Forelimb muscle (tissue), 1 donor: ENCODE measurements around the gene FAM168A. TPM values are rescaled to one million over a fixed set of nuclear protein-coding genes. Genes with fewer than 3 reads are reported as not detected.

ENCODE experiments used
- DNase-seq: peaks from one replicate; pipeline ENCODE4 v3.0.0-alpha.2; 2013; ENCODE audit warnings: low read depth
- polyA plus RNA-seq: library from polyadenylated mRNA; unstranded; fragments of 120-200 nt; gene quantifications from one replicate; pipeline ENCODE4 v1.2.1, GENCODE V29; 2013; ENCODE audit not compliant: insufficient read length

The FAM168A gene
- polyA plus RNA-seq, 1 donor: 22.6 TPM

DNA sequence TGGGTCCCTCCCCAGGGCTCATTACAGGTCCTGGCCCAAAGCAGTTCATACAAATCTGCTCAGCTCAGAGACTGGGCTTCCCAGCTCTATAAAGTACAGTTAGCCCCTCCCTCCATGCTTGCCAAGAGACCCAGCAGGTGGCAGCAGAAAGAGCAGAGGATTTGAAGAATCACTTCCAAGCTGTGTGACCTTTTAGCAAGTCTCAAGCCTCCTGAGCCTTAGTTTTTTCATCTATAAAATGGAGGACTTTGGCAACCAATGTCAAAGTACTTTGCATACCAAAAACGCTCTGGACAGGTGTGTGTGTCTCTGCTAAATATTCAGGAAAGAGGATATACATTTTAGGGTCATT, 195.1 kb downstream of the FAM168A start:
- DNase-seq: no peak

DNA sequence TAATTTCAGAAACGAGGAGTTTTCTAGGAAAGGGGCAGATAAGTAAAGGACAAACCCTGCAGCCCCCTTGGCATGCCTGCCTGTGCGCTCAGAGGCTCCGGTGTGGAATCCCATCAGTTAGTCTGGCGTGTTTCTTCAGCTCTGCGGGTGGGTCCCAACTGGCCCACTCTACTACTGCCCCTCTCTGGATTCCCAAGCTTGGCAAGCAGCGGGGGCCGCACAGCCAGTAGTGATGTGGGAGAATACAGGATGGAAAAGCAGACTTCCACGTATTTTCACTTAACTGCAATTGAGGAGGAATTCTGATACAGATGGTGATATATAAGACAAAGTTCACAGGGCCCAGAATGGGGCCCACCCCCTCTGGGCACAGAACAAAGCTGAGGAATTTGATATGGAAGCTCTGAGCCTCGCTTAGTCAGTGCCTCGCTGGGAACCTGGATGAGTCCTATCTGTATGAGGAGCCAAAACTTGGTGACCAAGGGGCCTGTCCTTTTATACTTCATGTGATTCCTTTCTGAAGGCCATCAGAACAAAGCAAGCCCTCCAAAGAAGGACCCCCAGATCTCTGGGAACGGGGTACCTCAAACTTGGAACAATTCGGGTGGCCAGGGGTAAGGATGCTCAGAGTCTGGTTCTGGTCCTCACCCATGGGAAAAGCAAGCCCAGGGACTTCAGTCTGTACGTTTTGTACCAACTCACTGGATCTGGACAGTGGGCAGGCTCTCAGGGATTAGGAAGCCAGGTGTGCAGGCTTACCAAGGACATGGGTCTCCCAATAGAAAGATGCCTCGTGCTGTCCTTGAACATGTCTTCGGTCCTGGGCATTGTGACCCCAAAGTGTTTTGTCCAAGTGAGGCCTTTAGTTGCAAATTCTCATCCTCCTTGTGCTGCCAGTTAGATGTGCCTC, 195.7 kb downstream of the FAM168A start:
- no peak for DNase-seq

DNA sequence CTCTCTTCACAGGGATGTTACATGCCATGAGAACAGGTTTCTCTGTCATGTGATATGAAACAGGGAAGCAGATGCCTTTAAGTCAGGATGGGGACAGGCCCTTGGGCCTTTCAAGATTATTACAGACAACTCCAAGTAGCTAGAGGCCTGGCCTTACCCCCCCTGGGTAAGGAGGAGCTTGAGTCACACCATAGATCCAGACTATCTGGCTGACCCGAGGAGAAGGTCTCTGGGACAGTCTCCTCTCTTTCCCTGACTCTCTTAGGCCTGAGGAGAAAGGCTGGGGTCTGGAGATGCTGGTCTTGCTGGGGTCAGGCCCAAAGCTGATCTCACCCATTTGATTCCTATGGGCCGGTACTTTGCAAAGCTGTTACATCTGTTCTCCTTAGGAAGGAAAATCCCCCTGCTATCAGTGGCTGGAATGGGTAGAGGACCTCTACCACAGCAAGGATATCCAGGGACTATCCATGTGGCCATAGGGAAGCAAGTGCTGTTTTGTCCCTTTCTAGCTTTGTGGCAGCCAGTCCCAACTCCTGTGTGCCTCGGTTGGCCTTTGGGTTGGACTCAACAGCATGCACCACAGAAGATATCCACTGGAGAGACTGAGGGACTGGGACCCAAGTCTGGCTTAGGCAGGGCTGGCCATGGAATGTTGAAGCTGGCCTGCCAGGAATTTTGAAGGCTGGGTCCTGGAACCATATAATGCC, 196.5 kb downstream of the FAM168A start:
- DNase-seq: no peak

DNA sequence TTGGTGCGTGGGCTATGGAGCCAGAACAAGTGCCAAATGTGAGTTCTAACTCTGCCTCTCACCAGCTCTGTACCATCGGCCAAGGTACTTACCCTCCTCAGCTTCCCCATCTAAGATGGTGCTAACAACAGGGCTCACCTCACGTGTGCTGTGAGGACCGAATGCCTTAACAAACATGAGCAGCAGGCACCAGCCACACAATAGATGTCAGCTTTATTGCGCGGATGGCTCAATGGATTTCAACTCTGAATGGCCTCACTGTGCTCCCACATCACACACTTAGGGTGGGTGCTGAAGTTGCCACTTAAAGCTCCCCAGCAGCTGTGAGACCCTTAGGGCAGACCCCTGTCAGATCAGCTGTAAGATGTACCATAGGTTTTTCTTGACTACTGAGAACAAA, 197.6 kb downstream of the FAM168A start:
- DNase-seq: no peak

DNA sequence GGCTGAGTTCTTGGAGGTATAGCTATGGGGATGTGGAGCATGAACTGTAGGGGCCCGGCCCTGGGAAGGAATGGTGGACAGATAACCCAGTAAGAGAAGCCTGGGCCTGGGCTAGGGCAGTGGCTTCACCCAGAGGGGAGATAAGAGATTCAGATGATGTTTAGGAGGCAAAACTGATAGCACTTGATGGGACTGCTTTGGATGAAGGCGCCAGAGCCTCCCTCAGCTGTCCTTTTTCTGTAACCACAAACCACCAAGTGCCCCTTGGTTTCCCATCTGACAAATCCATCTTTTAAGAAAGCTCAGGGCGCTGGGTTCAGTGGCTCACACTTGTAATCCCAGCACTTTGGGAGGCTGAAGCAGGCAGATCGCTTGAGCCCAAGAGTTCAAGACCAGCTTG, 198.3 kb downstream of the FAM168A start:
- no peak for DNase-seq

DNA sequence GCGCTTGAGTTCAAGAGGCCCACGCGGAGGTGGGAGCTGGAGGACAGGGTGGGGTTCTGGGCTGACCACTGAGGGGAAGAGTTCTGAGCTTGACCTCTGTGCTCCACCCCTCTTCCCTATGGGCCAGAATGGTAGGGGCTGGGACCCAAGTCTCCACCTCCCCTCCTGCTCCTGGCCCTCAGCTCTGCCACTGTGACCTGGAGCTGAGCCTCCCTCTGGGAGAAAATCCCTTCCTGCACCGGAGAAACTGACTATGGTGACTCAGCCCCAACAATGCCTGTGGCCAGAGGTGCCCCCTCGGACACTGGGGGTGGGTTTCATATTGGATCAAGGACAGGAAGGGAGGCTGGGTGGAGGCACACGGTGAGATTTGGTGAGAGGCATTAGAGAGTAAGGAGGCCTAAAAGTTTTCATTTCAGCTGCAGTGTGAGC, 198.7 kb downstream of the FAM168A start:
- DNase-seq: no peak

DNA sequence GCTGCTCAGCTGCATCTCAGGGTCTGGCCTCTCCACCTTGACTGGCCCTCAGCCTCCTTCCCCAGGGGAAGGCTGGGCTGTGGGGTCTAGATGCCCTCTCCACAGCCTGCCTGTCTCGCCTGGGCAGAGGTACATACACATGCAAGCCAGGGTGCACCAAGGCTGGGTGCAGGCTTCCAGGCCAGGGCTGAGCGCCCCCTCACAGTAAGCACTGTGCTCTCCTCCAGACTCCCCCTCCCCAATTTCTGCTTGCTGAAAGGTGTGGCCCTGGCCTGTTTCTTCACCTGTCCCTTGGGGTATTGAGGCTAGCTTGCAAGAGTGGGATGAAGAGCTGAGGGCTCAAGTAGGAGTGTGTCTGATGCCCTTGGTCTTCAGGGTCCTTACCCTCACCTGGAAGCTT, 199.2 kb downstream of the FAM168A start:
- DNase-seq: no peak

DNA sequence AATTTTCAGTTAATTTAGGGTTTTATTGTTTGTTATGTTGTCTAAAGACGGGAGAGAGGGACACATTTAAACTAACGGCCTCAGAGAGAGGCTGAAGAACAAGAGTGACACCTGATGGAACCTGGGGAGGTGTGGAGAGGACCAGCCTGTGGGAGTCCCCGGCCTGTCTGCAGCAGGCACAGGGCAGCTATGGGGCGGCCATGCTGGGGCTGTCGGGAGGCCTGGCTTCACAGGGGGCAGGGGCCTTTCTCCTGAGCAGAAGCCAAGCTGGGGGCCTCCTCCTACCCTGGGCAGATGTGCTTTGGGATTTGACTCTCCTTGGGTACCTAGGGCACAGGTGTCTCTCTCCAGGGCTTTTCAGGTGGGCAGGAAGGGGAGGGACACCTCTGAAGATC, 199.8 kb downstream of the FAM168A start:
- no peak for DNase-seq

DNA sequence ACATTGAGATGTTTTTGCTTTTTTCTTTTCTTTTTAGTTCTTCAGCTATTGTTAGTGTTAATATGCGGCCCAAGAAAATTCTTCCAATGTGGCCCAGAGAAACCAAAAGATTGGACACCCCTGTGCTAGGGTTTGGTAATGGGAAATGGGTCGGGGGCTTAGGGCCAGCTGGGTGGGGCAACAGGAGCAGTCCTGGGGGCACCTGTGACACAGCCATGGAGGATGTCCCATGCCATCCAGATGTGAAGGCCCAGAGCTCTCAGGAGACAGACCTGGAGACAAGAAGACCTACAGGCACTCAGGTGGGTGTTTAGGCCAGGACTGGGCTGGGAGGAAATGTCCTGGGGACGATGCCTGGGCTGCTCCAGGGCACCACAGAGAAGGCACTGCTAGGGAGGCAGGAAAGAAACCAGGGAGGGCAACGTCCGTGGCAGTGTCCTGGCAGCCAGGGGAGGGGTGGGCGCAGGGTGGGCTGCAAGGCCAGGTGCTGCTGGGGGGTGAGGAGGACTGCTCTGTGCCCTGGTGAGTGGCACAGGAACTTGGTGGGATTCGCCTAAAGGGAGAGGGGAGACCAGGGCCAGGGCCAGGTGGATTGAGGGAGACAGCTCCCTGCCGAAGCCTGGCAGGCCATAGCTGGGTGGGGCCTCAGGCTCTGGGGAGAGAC, 200.3 kb downstream of the FAM168A start:
- no peak for DNase-seq

DNA sequence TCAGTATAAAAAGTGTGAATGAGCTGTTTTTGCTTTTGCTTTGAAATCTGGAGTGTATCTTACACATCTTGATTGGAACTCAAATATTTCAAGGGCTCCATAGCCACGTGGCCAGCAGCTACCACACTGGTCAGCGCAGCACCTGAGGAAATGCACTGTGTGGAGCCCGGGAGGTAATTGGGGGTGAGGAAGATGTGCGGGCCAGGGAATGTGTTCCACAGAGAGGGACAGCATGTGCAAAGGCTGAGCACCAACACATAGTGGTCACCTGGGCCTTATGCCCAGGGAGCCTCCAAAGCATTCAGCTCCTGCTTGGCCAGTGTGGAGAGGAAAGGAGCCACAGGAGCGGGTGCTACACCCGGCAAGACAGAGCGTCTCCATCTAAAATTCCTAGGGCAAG, 200.9 kb downstream of the FAM168A start:
- DNase-seq: no peak

DNA sequence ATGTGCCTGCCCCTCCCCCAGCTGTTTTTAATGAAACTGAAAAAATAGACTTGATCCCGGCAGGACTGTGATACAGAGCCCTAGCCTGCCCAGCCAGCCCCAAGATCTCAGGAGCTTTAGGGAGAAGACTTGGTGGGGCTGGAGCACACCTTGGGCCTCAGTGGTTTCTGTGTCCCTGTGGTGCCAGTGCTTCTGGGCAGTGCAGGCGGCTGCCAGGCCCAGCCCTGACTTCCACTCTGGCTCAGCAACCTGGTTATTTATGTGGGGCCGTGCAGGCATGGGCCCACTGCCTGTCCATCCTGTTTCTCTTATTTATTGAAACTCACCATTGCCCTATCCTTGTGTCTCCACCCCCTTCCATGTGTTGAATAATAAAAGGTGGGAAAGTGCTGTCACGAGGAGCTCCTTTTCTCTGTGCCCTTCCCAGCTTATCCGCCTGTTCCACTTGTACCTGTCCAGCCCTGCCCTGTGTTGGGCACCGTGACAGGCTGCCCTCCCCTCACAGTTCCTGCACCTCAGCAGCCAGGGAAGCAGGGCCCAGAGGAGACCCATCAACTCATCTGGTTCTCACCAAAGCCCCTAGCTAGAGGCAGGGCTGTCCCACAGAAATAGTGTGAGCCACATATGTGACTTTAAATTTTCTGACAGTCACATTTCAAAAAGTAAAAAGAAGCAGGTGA, 201.5 kb downstream of the FAM168A start:
- no peak for DNase-seq

DNA sequence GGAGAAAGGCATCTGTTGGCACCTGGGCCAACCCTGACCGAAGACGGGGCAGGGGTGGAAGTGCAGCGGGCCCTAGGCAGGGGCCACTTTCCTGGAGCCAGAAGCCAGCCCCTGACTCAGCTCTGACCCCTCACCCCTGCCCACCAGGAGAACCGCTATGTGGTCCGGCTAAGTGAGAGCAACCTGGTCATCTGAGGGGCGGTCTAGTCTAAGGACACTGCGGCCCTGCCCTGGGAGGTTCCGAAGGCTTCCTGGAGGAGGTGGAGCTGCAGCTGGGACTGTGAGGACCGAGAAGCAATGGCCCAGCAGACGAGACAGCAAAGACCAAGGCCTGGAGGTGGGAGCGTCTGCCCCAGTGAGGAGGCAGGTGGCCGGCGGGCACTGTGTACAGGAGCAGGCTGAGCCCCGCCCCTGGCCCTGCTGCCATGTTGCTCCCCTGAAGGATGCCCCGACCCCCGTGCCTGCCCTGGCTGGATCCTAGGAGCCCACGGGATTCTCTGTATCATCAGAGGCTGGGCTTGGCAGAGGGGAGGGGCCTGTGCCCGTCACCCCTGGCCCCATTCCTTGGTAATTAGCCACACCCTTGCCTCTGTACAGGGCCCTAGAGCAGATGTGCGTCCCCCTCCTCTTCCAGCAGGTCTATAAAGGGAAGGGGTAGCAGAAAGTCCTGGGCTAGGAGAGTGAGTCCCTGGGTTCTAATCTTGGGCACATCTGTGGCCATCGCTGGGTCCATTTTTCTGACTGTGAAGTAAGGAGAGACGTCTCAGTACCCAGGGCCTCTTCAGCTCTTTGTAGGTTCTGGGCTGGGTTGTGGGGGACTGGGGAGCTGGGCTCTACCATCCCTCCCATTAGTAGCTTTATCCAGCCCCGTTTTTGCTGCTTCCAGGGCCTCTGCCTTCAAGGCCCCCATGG, 202.4 kb downstream of the FAM168A start:
- no peak for DNase-seq

DNA sequence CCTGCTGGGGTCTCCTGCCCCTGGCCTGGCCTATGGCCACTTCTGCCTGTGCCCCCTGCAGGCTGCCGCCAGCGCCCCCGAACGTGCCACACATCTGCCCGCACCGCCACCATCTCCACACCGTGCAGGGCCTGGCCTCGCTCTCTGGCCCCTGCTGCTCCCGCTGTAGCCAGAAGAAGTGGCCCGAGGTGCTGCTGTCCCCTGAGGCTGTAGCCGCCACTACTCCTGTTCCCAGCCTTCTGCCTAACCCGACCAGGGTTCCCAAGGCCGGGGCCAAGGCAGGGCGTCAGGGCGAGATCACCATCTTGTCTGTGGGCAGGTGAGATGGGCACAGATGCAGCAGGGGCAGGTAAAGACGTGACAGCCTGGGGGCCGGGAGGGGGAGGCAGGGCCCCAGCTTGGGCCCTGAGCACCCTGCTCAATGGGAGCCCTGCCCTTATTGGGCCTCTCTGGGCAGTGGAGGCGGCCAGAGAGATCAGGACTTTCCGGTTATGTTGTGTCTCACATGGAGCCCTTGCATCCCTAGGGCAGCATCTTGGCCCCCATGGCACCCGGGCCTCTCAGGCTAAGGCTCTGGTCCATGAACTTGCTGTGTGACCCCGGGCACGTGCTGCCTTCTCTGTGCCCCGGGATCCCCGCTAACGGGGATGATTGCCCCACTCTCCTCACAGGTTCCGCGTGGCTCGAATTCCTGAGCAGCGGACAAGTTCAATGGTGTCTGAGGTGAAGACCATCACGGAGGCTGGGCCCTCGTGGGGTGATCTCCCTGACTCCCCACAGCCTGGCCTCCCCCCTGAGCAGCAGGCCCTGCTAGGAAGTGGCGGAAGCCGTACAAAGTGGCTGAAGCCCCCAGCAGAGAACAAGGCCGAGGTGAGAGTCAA, 203.3 kb downstream of the FAM168A start:
- DNase-seq: no peak

DNA sequence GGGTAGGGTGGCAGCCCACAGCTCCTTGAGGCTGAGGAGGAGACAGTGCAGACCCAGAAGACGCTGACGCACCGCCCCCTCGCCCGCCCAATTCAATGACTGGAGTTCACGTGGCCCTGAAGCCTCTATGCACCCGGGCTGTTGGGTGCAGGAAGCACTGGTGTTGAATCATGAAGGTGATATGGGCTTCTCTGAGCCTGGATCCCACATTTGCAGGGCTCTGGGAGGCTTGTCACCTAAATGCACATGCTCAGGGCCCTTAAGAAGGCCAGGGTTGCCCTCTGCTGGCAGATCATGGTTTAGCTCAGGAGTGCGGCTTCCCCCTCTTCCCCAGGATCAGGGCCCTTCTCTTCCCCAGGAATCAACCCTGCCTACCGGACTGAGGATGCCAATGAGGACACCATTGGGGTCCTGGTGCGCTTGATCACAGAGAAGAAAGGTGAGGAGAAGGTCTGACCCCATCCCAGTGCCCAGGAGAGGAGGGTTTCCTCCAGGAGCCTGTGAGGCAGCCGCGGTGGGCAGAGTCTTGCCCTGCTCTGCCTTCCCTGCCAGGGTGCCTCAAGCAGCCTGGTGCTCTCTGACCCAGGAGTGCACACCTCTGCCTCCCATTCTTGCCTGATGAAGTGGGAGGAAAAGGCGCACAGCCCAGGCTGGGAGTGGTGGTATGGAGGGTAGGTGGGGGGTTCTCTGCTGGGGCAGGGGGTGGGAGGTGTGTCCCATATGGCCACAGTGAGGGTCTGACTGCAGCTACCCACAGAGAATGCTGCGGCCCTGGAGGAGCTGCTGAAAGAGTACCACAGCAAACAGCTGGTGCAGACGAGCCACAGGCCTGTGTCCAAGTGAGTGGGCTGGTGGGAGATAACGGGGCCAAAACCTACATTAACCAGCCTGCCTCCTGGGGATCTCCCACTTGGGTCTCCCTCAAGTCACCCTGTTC, 204.2 kb downstream of the FAM168A start:
- DNase-seq: peak; percentile 38

DNA sequence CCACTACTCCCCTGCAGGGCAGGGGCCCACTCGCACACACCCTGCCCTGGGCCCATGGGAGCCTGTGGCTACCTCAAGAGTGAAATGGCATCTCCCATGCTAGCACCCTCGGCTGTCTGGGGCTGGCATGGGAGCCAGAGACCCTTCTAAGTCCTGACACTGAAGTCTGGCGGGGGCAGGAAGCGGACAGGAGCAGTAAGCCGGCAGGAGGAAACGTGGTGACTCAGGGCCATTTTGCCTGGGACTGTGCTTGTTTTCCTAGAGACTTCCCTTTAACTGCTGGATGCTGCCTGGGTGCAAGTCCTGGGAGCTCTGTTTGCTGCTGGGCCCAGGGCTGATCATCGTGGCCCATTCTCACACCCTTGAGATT, 204.9 kb downstream of the FAM168A start:
- no peak for DNase-seq

DNA sequence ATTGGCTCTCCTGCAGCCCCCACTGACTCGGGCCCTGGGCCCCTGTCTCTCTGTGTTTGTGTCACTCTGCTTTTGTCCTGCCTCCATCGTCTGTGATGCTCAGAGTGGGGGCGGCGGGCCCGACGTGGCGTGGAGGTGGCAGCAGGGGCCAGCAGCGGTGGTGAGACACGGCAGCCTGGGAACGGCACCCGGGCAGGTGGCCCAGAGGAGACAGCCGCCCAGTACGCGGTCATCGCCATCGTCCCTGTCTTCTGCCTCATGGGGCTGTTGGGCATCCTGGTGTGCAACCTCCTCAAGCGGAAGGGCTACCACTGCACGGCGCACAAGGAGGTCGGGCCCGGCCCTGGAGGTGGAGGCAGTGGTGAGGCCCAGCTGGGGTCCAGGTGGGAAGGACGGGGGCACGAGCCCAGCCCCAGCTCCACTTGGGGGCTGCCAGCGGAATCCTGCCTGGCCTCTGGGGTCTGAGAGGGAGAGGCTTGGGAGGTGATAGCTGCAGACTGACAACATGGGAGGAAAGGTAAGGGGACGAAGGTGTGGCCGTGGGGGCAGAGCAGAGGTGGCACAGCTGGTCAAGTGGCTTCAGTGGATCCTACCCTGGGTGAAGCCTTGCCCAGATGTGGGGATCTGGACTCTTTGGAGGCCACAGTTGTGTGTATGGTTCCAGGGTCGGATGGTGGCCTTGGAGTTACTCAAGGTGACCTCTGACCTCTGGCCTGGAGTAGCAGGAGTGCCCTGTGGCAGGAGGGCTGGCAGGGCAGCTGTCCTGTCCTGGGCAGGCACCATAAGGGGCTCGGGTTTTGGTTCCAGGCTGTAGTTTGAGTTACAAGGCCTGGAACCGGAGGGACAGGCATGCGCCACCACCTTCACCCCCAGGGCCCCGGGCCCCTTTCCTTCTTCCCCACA, 205.6 kb downstream of the FAM168A start:
- no peak for DNase-seq

DNA sequence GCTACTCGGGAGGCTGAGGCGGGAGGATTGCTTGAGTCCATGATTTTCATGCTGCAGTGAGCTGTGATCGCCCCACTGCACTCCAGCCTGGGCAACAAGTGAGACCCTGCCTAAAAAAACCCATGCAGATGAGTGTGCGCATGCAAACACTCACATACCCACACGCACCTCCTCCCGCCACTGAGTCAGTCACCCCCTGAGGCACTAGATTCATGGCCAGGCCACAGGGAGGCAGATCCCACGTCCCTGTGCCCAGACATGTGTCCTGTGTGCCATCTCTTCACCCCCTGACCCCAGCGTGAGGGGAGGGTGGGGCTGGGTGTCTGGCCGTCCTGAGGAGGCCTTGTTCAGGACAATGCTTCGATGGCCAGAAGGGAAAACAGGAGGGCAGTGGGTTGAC, 206.2 kb downstream of the FAM168A start:
- DNase-seq: no peak
